ENCODE results near the gene ARPC4. TPM values are rescaled to one million over a fixed set of nuclear protein-coding genes. Genes with fewer than 3 reads are reported as not detected.

ARPC4 gene
- total and polyA plus RNA-seq, 2 of the 13 experiments (the other 11 are each of a cell fraction or from before 2014, with no cell fraction given), result 30.1 to 83.6 TPM

GRCh38 chr3:9791790-9792404, 985 bp upstream of the ARPC4 start (continued):
- peak; percentile 60; the same call in 1 of the 2 replicates for TF ChIP-seq ZNF558 (CRISPR knock-in tag; IDR thresholded peaks at IDR 0.05; ENCODE audit: borderline replicate concordance)

GRCh38 chr3:9793161-9793781, 389 bp downstream of the ARPC4 start:
- peak; percentile 33 for ATAC-seq
- in situ Hi-C loops (cut with HindIII; ENCODE audit: extremely low pct_ligation_motif_present, low pct_unique_long_range_greater_than_20kb), result no loop called here
- DNase-seq (ENCODE audit: low spot score), result peak; percentile 28
- peak overlapping the region; percentile 72 to 93 (median 93) for H3K4me3 ChIP-seq (replicated peaks in 1 of 3; ENCODE audit: insufficient read depth in 1 of 3, low read depth in 2 of 3, low read length in 3 of 3)
- intact Hi-C loops (cut with micrococcal nuclease; ENCODE audit: unreplicated experiment), result loop anchor here (2.0 kb wide), 1 partner anchor 62 kb away; the partner anchor contains the start of gene BRPF1
- no peaks in the 10 kb centered on the region for H3K9me3 ChIP-seq (ENCODE audit: low read length)
- H3K4me1 ChIP-seq (ENCODE audit: insufficient read depth, low read length), result peaks cover 28% of the 10 kb centered on the region
- H3K4me2 ChIP-seq (ENCODE audit: low read depth, low read length), result peak overlapping the region; percentile 92
- H3K27me3 ChIP-seq (ENCODE audit: control insufficient read depth in 1 of 2, insufficient read depth in 2 of 2, low read length in 2 of 2), result peaks cover 0 to 5% of the 10 kb centered on the region in 2 experiments; a peak in 1 of 5 replicates
- ChIA-PET CTCF (ENCODE audit: low intra/inter-chr PET ratio, low total read pairs) (no interaction called here), POLR2A (interaction anchor here (0.7 to 1.8 kb wide), 34 partner anchors 8 to 471 kb away, joined by 3 to 33 read pairs (median 4); partner anchors contain the start of genes BRPF1, CAMK1, CRELD1 and IL17RC)
- H3K79me2 ChIP-seq (ENCODE audit: insufficient read depth, low read length), result peaks cover 32% of the 10 kb centered on the region
- TSS peak; percentile 69 for BruUV-seq (replicated peaks)
- peak overlapping the region; percentile 95 for H3K9ac ChIP-seq (ENCODE audit: insufficient read depth, low read depth, low read length)
- no peaks in the 10 kb centered on the region; the same call in 1 of the 2 replicates for H4K20me1 ChIP-seq (ENCODE audit: insufficient read depth, low read length)
- no peak overlapping the region for H2AFZ ChIP-seq (ENCODE audit: low read length)
- H3K36me3 ChIP-seq (replicated peaks in 1 of 2; ENCODE audit: control insufficient read depth in 1 of 2, insufficient read depth in 2 of 2, low read length in 2 of 2), result peaks cover 8 to 37% of the 10 kb centered on the region in 2 experiments; a peak in 4 of 5 replicates
- H3K27ac ChIP-seq (ENCODE audit: extremely low read length, insufficient read depth, low read length), result peak overlapping the region; percentile 97
- no peak for FAIRE-seq
- WGBS (ENCODE audit: low lambda C conversion rate), result under 1% methylated on average over 19 of the region's 23 CpGs
- TF ChIP-seq SALL1 (CRISPR knock-in tag; IDR thresholded peaks at IDR 0.05), result peak; percentile 39; the same call in 1 of the 2 replicates
- TF ChIP-seq SMAD9 (CRISPR knock-in tag; IDR thresholded peaks at IDR 0.05), result no peak
- no peak for TF ChIP-seq CCDC6 (CRISPR knock-in tag; IDR thresholded peaks at IDR 0.05)
- TF ChIP-seq ZNF484 (CRISPR knock-in tag; IDR thresholded peaks at IDR 0.05; ENCODE audit: borderline replicate concordance, low read depth), result no peak
- TF ChIP-seq ZNF276 (CRISPR knock-in tag; IDR thresholded peaks at IDR 0.05; ENCODE audit: low read depth), result no peak
- TF ChIP-seq ZNF552 (CRISPR knock-in tag; IDR thresholded peaks at IDR 0.05; ENCODE audit: borderline replicate concordance), result 0 out of 2 replicates have a peak, but pooled peaks have one; percentile 3
- 0 out of 2 replicates have a peak, but pooled peaks have one; percentile 42 for TF ChIP-seq BRF2 (CRISPR knock-in tag; IDR thresholded peaks at IDR 0.05)
- TF ChIP-seq E2F5 (CRISPR knock-in tag; conservative IDR thresholded peaks at IDR 0.05), result no peak
- no peak for TF ChIP-seq ZNF383 (CRISPR knock-in tag; IDR thresholded peaks at IDR 0.05; ENCODE audit: borderline replicate concordance)
- peak; percentile 36; the same call in 1 of the 2 replicates for TF ChIP-seq ZNF3 (CRISPR knock-in tag; IDR thresholded peaks at IDR 0.05)
- TF ChIP-seq TBX3 (IDR thresholded peaks at IDR 0.05; ENCODE audit: borderline replicate concordance), result no peak
- TF ChIP-seq TOPORS (CRISPR knock-in tag; IDR thresholded peaks at IDR 0.05), result 0 out of 2 replicates have a peak, but pooled peaks have one; percentile 60
- TF ChIP-seq MXD4 (CRISPR knock-in tag; IDR thresholded peaks at IDR 0.05), result 0 out of 2 replicates have a peak, but pooled peaks have one; percentile 10
- no peak for TF ChIP-seq NFYB (CRISPR knock-in tag; IDR thresholded peaks at IDR 0.05)

Data from HepG2 (cell line).